ENCODE results near the gene KCTD15. TPM values are rescaled to one million over a fixed set of nuclear protein-coding genes. Genes with fewer than 3 reads are reported as not detected.
A peak's percentile ranks its signal among the peaks of the same experiment; 100 is the strongest.

KCTD15 gene
- total RNA-seq, 6 donors from 2014 or later = 13.4 to 98.1 (median 30.5) TPM

DNA sequence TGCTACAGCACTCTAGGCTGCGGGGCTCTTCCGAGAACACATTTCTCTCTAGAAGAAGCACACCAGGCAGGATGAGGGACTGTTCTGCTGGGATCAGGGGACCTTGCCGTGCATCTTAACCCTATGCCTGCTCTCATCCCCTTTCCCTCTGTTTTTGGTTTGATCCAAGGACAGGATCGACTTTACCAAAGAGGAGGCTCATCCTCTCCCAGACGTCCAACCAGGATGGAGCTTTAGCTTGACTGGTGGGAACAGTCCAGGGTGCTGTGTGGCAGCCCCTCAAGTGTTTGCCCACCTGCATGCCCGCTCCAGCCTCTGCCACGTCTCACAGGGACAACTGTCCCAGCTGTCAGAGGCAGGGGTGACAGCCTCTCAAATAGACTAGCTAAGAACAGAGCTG lies 42.3 kb upstream of the KCTD15 start:
- no peak overlapping the region for H3K27ac ChIP-seq
- no peak for TF ChIP-seq CTCF (IDR thresholded peaks at IDR 0.05)
- no peak for TF ChIP-seq POLR2A (IDR thresholded peaks at IDR 0.05)
- no peak for TF ChIP-seq EP300 (IDR thresholded peaks at IDR 0.05)
- TF ChIP-seq POLR2AphosphoS5 (IDR thresholded peaks at IDR 0.05) = no peak
- no peaks in the 10 kb centered on the region for H3K36me3 ChIP-seq
- no peaks in the 10 kb centered on the region for H3K9me3 ChIP-seq
- H3K4me1 ChIP-seq = peaks cover 7 to 12% (median 8%) of the 10 kb centered on the region in 4 donors
- ATAC-seq (ENCODE audit: low FRiP score in 2 of 2) (no peak), DNase-seq (no peak)
- H3K27me3 ChIP-seq = no peaks in the 10 kb centered on the region
- H3K4me3 ChIP-seq = no peak overlapping the region
- 69 to 75% methylated on average over 6 to 7 of the region's 7 CpGs for whole genome bisulfite sequencing, 2 donors

- 67% methylated on average over 20 to 26 of the region's 26 CpGs for WGBS, 2 donors
- Histone ChIP-seq H3K4me1 (peaks cover 7 to 12% (median 8%) of the 10 kb centered on the region in 4 donors), H3K36me3 (no peaks in the 10 kb centered on the region), H3K9me3 (no peaks in the 10 kb centered on the region), H3K27ac (no peak overlapping the region), H3K27me3 (no peaks in the 10 kb centered on the region), H3K4me3 (no peak overlapping the region)
- no peak for DNase-seq
- no peak for TF ChIP-seq EP300 (IDR thresholded peaks at IDR 0.05)
- no peak for TF ChIP-seq POLR2A (IDR thresholded peaks at IDR 0.05)
- TF ChIP-seq POLR2AphosphoS5 (IDR thresholded peaks at IDR 0.05) = no peak
- no peak for TF ChIP-seq CTCF (IDR thresholded peaks at IDR 0.05)
- no peak for ATAC-seq (ENCODE audit: low FRiP score in 2 of 2)
These were observed 41.3 kb upstream of the KCTD15 start for GRCh38 chr19:33755099-33756035.

GRCh38 chr19:33756177-33756576 lies 40.5 kb upstream of the KCTD15 start:
- no peak overlapping the region for H3K27ac ChIP-seq
- H3K27me3 ChIP-seq = no peaks in the 10 kb centered on the region
- H3K4me3 ChIP-seq = no peak overlapping the region
- H3K36me3 ChIP-seq = no peaks in the 10 kb centered on the region
- no peak for TF ChIP-seq POLR2AphosphoS5 (IDR thresholded peaks at IDR 0.05)
- no peak for TF ChIP-seq POLR2A (IDR thresholded peaks at IDR 0.05)
- no peak for TF ChIP-seq CTCF (IDR thresholded peaks at IDR 0.05)
- TF ChIP-seq EP300 (IDR thresholded peaks at IDR 0.05) = no peak
- 80 to 81% methylated on average over 11 of the region's 11 CpGs for WGBS, 2 donors
- ATAC-seq (ENCODE audit: low FRiP score in 2 of 2) (no peak), DNase-seq (no peak)
- H3K4me1 ChIP-seq = peaks cover 7 to 12% (median 8%) of the 10 kb centered on the region in 4 donors
- H3K9me3 ChIP-seq = no peaks in the 10 kb centered on the region

DNA sequence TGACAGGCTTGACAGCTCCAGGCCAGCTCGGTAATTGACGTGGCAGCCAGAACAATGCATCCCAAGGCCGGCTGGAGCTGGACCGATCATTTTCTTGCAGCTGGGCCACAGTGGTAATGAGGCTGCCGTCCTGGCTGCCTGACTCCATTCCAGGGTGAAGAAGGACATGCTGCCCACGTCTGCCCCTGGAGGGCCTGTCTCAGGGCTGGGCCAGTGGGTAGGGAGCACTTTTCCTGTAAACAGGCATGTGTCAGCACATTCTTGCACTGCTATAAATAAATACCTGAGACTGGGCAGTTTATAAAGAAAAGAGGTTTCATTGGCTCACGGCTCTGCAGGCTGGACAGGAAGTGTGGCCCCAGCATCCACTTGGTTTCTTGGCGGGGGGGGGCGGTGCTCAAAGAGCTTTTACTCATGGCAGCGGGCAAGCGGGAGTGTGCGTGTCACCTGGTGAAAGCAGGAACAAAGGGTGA lies 38.1 kb upstream of the KCTD15 start:
- ATAC-seq (ENCODE audit: low FRiP score in 2 of 2) (peak; percentile 6 to 72), DNase-seq (peak in 1 of 2 donors; percentile 54)
- Histone ChIP-seq H3K36me3 (no peaks in the 10 kb centered on the region), H3K4me1 (peaks cover 7 to 12% (median 8%) of the 10 kb centered on the region in 4 donors), H3K27me3 (no peaks in the 10 kb centered on the region), H3K9me3 (no peaks in the 10 kb centered on the region), H3K4me3 (no peak overlapping the region), H3K27ac (peak overlapping the region in 1 of 4 donors; percentile 39)
- TF ChIP-seq CTCF (IDR thresholded peaks at IDR 0.05) = no peak
- no peak for TF ChIP-seq EP300 (IDR thresholded peaks at IDR 0.05)
- TF ChIP-seq POLR2AphosphoS5 (IDR thresholded peaks at IDR 0.05) = no peak
- peak in 1 of 4 donors; percentile 17 for TF ChIP-seq POLR2A (IDR thresholded peaks at IDR 0.05)
- WGBS, 2 donors = 21 to 28% methylated on average over 10 to 12 of the region's 12 CpGs

Measured in upper lobe of left lung (tissue), 6 donors.